Tibial nerve (tissue), 4 donors: ENCODE measurements around the gene L3MBTL4. TPM values are rescaled to one million over a fixed set of nuclear protein-coding genes. Genes with fewer than 3 reads are reported as not detected.
"Not testable (repeated sequence)": the region's sequence is repeated elsewhere in the genome, so short reads cannot be mapped to it uniquely, and the experiment has no call there.

Source experiments
- DNase-seq, 2 donors: peaks; one replicate each; pipeline ENCODE4 v3.0.0-alpha.2; 2019; ENCODE audit warnings: low spot score in 2 of 2
- H3K27ac ChIP-seq, 4 donors: fragments of 200-600 bp; sonication (generic) in 3 of 4; one replicate each; pipeline ENCODE4 v1.5.1; 2017 to 2019; ENCODE audit warnings: mild to moderate bottlenecking in 1 of 4
- H3K27me3 ChIP-seq, 2 donors: fragments of 200-600 bp; sonication (generic) in 1 of 2; one replicate each; pipeline versions ENCODE4 v1.5.1 to v1.6.0; 2017 to 2019
- H3K36me3 ChIP-seq, 3 donors: fragments of 200-600 bp; sonication (generic); one replicate each; pipeline ENCODE4 v1.5.1; 2018 to 2019
- H3K4me1 ChIP-seq, 4 donors: fragments of 200-600 bp; sonication (generic) in 3 of 4; one replicate each; pipeline ENCODE4 v1.5.1; 2017 to 2019
- H3K4me3 ChIP-seq, 4 donors: fragments of 200-600 bp; sonication (generic) in 3 of 4; one replicate each; pipeline ENCODE4 v1.5.1; 2017 to 2019; ENCODE audit warnings: mild to moderate bottlenecking in 1 of 4, moderate library complexity in 1 of 4
- H3K9me3 ChIP-seq, 4 donors: fragments of 200-600 bp; sonication (generic) in 3 of 4; one replicate each; pipeline ENCODE4 v1.5.1; 2017 to 2019
- CTCF ChIP-seq, 5 experiments: fragments of 200-600 bp in 3 of 5; fragments of 450-650 bp in 2 of 5; sonication (generic) in 3 of 5; IDR thresholded peaks; one replicate each; pipeline ENCODE4 v1.5.1; 2016 to 2019; ENCODE audit warnings: antibody characterized with exemption in 5 of 5, mild to moderate bottlenecking in 3 of 5, moderate library complexity in 2 of 5
- EP300 ChIP-seq, 2 donors: sonication (generic); formaldehyde crosslinking; IDR thresholded peaks; one replicate each; pipeline ENCODE4 v1.6.1; 2017; ENCODE audit warnings: antibody characterized with exemption in 2 of 2, mild to moderate bottlenecking in 1 of 2
- POLR2A ChIP-seq, 2 donors: fragments of 450-650 bp; IDR thresholded peaks; one replicate each; pipeline ENCODE4 v1.6.1; 2017; ENCODE audit warnings: antibody characterized with exemption in 2 of 2, mild to moderate bottlenecking in 2 of 2, moderate library complexity in 2 of 2
- WGBS, 2 donors: methylation state at CpG; one replicate each; pipeline ENCODE4 v1.1.5; 2018; 5-methylcytosine and 5-hydroxymethylcytosine counted together
- total RNA-seq, 4 donors: library from RNA; depleted of rRNA; stranded (reverse); fragments of >200 nt; gene quantifications; one replicate each; pipeline ENCODE4 v1.1.0, GENCODE V29; 2016

The L3MBTL4 gene
- total RNA-seq, 4 donors from 2014 or later, result 6.3 to 9.0 (median 8.1) TPM

GRCh38 chr18:6056171-6056910 lies 358.4 kb downstream of the L3MBTL4 start:
- Histone ChIP-seq H3K27ac (no peak overlapping the region), H3K9me3 (no peaks in the 10 kb centered on the region), H3K36me3 (no peaks in the 10 kb centered on the region), H3K4me1 (peaks cover 0 to 5% (median 0%) of the 10 kb centered on the region in 4 donors), H3K4me3 (no peak overlapping the region), H3K27me3 (no peaks in the 10 kb centered on the region)
- no peak for DNase-seq
- TF ChIP-seq CTCF (IDR thresholded peaks at IDR 0.05) (no peak), POLR2A (IDR thresholded peaks at IDR 0.05) (no peak), EP300 (IDR thresholded peaks at IDR 0.05) (no peak)
- WGBS, 2 donors, result 55 to 67% methylated on average over 7 of the region's 7 CpGs

GRCh38 chr18:6055711-6056110 lies 359.0 kb downstream of the L3MBTL4 start:
- H3K27ac ChIP-seq, result no peak overlapping the region
- TF ChIP-seq CTCF (IDR thresholded peaks at IDR 0.05) (no peak), EP300 (IDR thresholded peaks at IDR 0.05) (no peak), POLR2A (IDR thresholded peaks at IDR 0.05) (no peak)
- H3K36me3 ChIP-seq, result no peaks in the 10 kb centered on the region
- no peak overlapping the region for H3K4me3 ChIP-seq
- peaks cover 0 to 5% (median 0%) of the 10 kb centered on the region in 4 donors for H3K4me1 ChIP-seq
- H3K27me3 ChIP-seq, result no peaks in the 10 kb centered on the region
- WGBS, 2 donors, result 55 to 62% methylated on average over 5 of the region's 5 CpGs
- no peak for DNase-seq
- H3K9me3 ChIP-seq, result no peaks in the 10 kb centered on the region

GRCh38 chr18:6054256-6054842 lies 360.4 kb downstream of the L3MBTL4 start:
- Histone ChIP-seq H3K36me3 (no peaks in the 10 kb centered on the region), H3K4me1 (peaks cover 0 to 5% (median 0%) of the 10 kb centered on the region in 4 donors), H3K9me3 (peaks cover 0 to 3% (median 0%) of the 10 kb centered on the region in 4 donors), H3K27ac (no peak overlapping the region), H3K4me3 (no peak overlapping the region), H3K27me3 (no peaks in the 10 kb centered on the region)
- DNase-seq, result no peak
- WGBS, 2 donors, result 85 to 90% methylated on average over 9 of the region's 9 CpGs
- no peak for TF ChIP-seq CTCF (IDR thresholded peaks at IDR 0.05)
- TF ChIP-seq POLR2A (IDR thresholded peaks at IDR 0.05), result no peak
- TF ChIP-seq EP300 (IDR thresholded peaks at IDR 0.05), result no peak

GRCh38 chr18:6052449-6052913 lies 362.2 kb downstream of the L3MBTL4 start:
- no peak for DNase-seq
- Histone ChIP-seq H3K27ac (no peak overlapping the region), H3K9me3 (peaks cover 0 to 12% (median 0%) of the 10 kb centered on the region in 4 donors), H3K27me3 (no peaks in the 10 kb centered on the region), H3K4me3 (no peak overlapping the region), H3K4me1 (peaks cover 0 to 5% (median 0%) of the 10 kb centered on the region in 4 donors), H3K36me3 (no peaks in the 10 kb centered on the region)
- TF ChIP-seq EP300 (IDR thresholded peaks at IDR 0.05), result no peak
- TF ChIP-seq CTCF (IDR thresholded peaks at IDR 0.05), result no peak
- no peak for TF ChIP-seq POLR2A (IDR thresholded peaks at IDR 0.05)
- 39 to 49% methylated on average over 5 of the region's 5 CpGs for WGBS, 2 donors

GRCh38 chr18:6047596-6047995 lies 367.1 kb downstream of the L3MBTL4 start:
- WGBS, 2 donors, result 87 to 89% methylated on average over 2 of the region's 2 CpGs
- H3K4me3 ChIP-seq, H3K4me1 ChIP-seq, DNase-seq, H3K27ac ChIP-seq, H3K27me3 ChIP-seq, H3K36me3 ChIP-seq: not testable (repeated sequence)
- H3K9me3 ChIP-seq, result peaks cover 0 to 35% (median 0%) of the 10 kb centered on the region in 4 donors
